Measurements from ENCODE around the gene ADSS1. TPM values are rescaled to one million over a fixed set of nuclear protein-coding genes. Genes with fewer than 3 reads are reported as not detected.

The ADSS1 gene
- total RNA-seq, 4 donors from 2014 or later, result 4.4 to 11.3 (median 7.1) TPM; not detected in 1

DNA sequence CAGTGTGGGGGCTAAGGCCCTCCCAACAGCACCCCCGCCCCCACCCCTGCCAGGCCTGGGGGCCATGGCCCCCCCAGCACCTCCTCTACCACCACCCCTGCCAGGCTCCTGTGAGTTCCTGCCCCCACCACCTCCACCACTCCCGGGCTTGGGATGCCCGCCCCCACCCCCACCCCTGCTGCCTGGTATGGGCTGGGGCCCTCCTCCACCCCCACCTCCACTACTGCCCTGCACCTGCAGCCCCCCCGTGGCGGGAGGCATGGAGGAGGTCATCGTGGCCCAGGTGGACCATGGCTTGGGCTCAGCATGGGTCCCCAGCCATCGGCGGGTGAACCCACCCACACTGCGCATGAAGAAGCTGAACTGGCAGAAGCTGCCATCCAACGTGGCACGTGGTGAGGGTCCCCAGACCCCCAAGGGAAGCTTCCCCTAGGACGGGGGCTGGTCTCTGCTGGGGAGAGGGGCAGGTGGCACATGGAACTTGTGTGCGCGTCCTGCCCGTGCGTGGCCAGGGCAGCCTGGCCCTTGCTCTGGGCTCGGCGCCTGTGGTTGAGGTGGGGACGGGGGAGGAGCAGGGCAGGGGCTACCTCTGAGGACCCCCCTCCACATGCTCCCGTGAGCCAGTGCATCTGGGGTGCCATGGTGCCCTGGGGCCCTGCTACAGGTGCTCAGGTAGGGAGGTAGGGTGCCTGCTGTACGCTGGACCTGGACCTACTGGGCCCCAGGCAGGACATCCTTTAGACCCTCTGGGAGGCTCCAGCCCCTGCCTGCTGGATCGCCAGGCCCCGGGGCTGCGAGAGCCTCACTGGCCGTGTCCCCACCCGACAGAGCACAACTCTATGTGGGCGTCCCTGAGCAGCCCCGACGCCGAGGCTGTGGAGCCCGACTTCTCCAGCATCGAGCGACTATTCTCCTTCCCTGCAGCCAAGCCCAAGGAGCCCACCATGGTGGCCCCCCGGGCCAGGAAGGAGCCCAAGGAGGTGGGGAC, 16.1 kb upstream of the ADSS1 start:
- Histone ChIP-seq H3K36me3 (peaks cover 0 to 29% (median 10%) of the 10 kb centered on the region in 4 donors), H3K27me3 (no peaks in the 10 kb centered on the region), H3K9me3 (no peaks in the 10 kb centered on the region), H3K4me3 (no peak overlapping the region), H3K4me1 (no peaks in the 10 kb centered on the region), H3K27ac (no peak overlapping the region)
- WGBS, 2 donors (ENCODE audit: low coverage in 1 of 2), result 65% methylated on average over 24 of the region's 34 CpGs; no CpG with 5 or more reads in 1 of the 2 donors
- TF ChIP-seq, protein P1, sequence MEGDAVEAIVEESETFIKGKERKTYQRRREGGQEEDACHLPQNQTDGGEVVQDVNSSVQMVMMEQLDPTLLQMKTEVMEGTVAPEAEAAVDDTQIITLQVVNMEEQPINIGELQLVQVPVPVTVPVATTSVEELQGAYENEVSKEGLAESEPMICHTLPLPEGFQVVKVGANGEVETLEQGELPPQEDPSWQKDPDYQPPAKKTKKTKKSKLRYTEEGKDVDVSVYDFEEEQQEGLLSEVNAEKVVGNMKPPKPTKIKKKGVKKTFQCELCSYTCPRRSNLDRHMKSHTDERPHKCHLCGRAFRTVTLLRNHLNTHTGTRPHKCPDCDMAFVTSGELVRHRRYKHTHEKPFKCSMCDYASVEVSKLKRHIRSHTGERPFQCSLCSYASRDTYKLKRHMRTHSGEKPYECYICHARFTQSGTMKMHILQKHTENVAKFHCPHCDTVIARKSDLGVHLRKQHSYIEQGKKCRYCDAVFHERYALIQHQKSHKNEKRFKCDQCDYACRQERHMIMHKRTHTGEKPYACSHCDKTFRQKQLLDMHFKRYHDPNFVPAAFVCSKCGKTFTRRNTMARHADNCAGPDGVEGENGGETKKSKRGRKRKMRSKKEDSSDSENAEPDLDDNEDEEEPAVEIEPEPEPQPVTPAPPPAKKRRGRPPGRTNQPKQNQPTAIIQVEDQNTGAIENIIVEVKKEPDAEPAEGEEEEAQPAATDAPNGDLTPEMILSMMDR (IDR thresholded peaks at IDR 0.05), result no peak
- TF ChIP-seq POLR2A (IDR thresholded peaks at IDR 0.05) (no peak), EP300 (IDR thresholded peaks at IDR 0.05; ENCODE audit: low read depth) (no peak), POLR2AphosphoS5 (IDR thresholded peaks at IDR 0.05) (no peak)
- no peak for DNase-seq
- intact Hi-C loops (cut with DNase I; ENCODE audit: low total_unique reads) (loop anchor here (2.0 kb wide), 1 partner anchor 57 kb away; no protein-coding TSS in a partner anchor), in situ Hi-C loops (cut with MboI; ENCODE audit: low pct_ligation_motif_present in 1 of 4, low pct_unique_long_range_greater_than_20kb in 1 of 4, low sequenced_read_pairs in 3 of 4) (loop anchor here in 1 of 4 donors (10.0 kb wide), 1 partner anchor 53 kb away; no protein-coding TSS in a partner anchor)

DNA sequence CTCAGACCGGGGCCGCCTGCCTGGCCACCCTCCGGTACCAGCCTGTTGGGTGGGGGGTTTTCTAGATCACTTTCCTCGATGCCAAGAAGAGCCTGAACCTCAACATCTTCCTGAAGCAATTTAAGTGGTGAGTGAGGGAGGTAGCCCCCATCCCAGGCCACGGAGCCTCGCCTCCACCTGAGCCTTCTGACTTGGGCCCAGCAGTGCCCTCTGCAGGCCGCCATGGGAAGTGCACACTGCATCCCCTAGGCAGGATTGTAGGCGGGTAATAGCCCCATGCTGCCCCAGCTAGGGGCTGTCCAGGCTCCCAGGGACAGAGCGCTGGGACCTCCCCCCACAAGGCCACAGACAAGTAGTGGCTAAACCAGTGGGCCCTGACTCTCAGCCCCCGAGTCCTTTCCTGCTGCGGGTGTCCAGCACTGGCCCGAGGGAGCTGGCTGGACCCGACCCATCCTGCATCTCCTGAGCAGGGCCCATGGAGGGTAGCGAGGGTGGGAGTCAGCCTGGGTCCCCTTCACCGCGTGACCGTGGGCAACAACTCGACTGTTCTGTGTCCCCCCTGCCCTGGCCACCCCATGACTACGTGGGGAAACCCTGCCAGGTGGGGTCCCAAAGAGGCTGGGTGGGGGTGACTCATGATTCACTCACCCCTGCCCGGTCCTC, 15.3 kb upstream of the ADSS1 start:
- no peaks in the 10 kb centered on the region for H3K27me3 ChIP-seq
- no peak overlapping the region for H3K4me3 ChIP-seq
- 58 to 100% methylated on average over 2 to 18 of the region's 20 CpGs for WGBS, 2 donors (ENCODE audit: low coverage in 1 of 2)
- H3K4me1 ChIP-seq, result no peaks in the 10 kb centered on the region
- no peaks in the 10 kb centered on the region for H3K9me3 ChIP-seq
- in situ Hi-C loops (cut with MboI; ENCODE audit: low pct_ligation_motif_present in 1 of 4, low pct_unique_long_range_greater_than_20kb in 1 of 4, low sequenced_read_pairs in 3 of 4) (loop anchor here in 1 of 4 donors (10.0 kb wide), 1 partner anchor 54 kb away; no protein-coding TSS in a partner anchor), intact Hi-C loops (cut with DNase I; ENCODE audit: low total_unique reads) (loop anchor here (2.0 kb wide), 1 partner anchor 58 kb away; no protein-coding TSS in a partner anchor)
- peak; percentile 78 for DNase-seq
- TF ChIP-seq POLR2A (IDR thresholded peaks at IDR 0.05) (no peak), POLR2AphosphoS5 (IDR thresholded peaks at IDR 0.05) (peak in 2 of 3 donors; percentile 34 to 54)
- TF ChIP-seq, protein P1 (IDR thresholded peaks at IDR 0.05), result peak; percentile 97 to 98 (median 98)
- no peak overlapping the region for H3K27ac ChIP-seq
- H3K36me3 ChIP-seq, result peaks cover 0 to 30% (median 14%) of the 10 kb centered on the region in 4 donors

DNA sequence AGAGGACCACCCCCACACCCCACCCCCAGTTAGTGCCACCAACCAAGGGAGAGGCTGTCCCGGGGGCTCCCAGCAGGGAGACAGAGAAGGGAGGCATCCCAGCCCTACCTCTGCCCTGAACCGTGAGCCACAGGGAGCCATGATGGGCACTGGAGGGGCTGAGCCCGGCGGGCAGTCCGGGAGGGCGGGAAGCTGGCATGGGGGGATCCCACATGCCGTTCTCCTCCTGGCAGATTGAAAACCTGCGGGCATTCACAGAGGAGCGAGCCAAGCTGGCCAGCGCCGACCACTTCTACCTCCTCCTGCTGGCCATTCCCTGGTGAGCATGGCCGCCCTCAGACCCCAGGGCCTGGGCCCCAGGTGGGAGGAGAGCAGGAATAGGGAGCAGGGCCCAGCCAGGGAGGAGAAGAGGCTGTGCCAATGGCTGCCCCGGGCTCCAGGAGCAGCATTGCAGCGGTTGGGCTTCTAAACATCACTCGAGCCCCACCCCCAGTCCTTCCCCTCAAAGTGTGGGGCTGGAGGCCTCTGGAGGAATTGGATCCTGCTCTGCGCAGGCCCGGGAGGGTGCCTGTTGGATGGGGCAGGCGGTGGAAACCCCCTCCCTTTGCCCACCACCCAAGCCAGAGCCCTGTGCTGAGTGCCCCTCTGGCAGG, 14.5 kb upstream of the ADSS1 start:
- WGBS, 2 donors (ENCODE audit: low coverage in 1 of 2), result 84% methylated on average over 17 of the region's 18 CpGs; no CpG with 5 or more reads in 1 of the 2 donors
- Histone ChIP-seq H3K4me3 (no peak overlapping the region), H3K36me3 (peaks cover 0 to 36% (median 14%) of the 10 kb centered on the region in 4 donors), H3K27ac (no peak overlapping the region), H3K4me1 (no peaks in the 10 kb centered on the region), H3K27me3 (no peaks in the 10 kb centered on the region), H3K9me3 (no peaks in the 10 kb centered on the region)
- in situ Hi-C loops (cut with MboI; ENCODE audit: low pct_ligation_motif_present in 1 of 4, low pct_unique_long_range_greater_than_20kb in 1 of 4, low sequenced_read_pairs in 3 of 4), result loop anchor here in 2 of 4 donors (10.0 kb wide), 2 partner anchors 55 to 65 kb away; no protein-coding TSS in a partner anchor
- no peak for DNase-seq
- TF ChIP-seq, protein P1 (IDR thresholded peaks at IDR 0.05), result no peak
- TF ChIP-seq POLR2A (IDR thresholded peaks at IDR 0.05), result no peak
- TF ChIP-seq POLR2AphosphoS5 (IDR thresholded peaks at IDR 0.05), result no peak
- no peak for TF ChIP-seq EP300 (IDR thresholded peaks at IDR 0.05; ENCODE audit: low read depth)
- intact Hi-C loops (cut with DNase I; ENCODE audit: low total_unique reads), result loop anchor here (2.0 kb wide), 1 partner anchor 59 kb away; no protein-coding TSS in a partner anchor

Measured in transverse colon (tissue), 4 donors.